ENCODE data around the gene SLC2A9.
"Not testable (repeated sequence)": the region's sequence is repeated elsewhere in the genome, so short reads cannot be mapped to it uniquely, and the experiment has no call there.

Gene SLC2A9

GRCh38 chr4:9808077-9808476, 213.2 kb downstream of the SLC2A9 start:
- DNase-seq: no peak

- DNase-seq: no peak
Observed at GRCh38 chr4:9804918-9805317, 216.4 kb downstream of the SLC2A9 start.

- DNase-seq: no peak
Observed at GRCh38 chr4:9800848-9801247, 220.4 kb downstream of the SLC2A9 start.

- DNase-seq: not testable (repeated sequence)
Observed at GRCh38 chr4:9796641-9797040, 224.7 kb downstream of the SLC2A9 start.

- DNase-seq: no peak
Observed at GRCh38 chr4:9792381-9792780, 228.9 kb downstream of the SLC2A9 start.

- not testable (repeated sequence) for DNase-seq
Observed at GRCh38 chr4:9785891-9786290, 235.4 kb downstream of the SLC2A9 start.

GRCh38 chr4:9782136-9782436, 239.2 kb downstream of the SLC2A9 start:
- DNase-seq: no peak

GRCh38 chr4:9781343-9782135, 239.8 kb downstream of the SLC2A9 start, which contains the start of gene DRD5:
TSS of gene DRD5 (plus strand) at chr4:9781634. CDS start at chr4:9782030, 396 bp downstream.
- no peak for DNase-seq

All from activated CD4-positive, alpha-beta T cell treated with anti-CD3 and anti-CD28 coated beads for 48 hours (primary cell).